NT2/D1 (cell line): Measurements from ENCODE around the gene HSD17B12.

Source experiments
- SUZ12 ChIP-seq: IDR thresholded peaks from 2 replicates; pipeline ENCODE4 v1.6.1; 2011; ENCODE audit not compliant: insufficient read length, insufficient read depth; ENCODE audit errors: extremely low read depth
- YY1 ChIP-seq: IDR thresholded peaks from 2 replicates; pipeline ENCODE4 v1.6.1; 2011; ENCODE audit not compliant: insufficient read length, insufficient read depth
- ZNF274 ChIP-seq: IDR thresholded peaks from 2 replicates; pipeline ENCODE4 v1.6.1; 2011; ENCODE audit warnings: mild to moderate bottlenecking, low read depth, low read length

- no peak for TF ChIP-seq YY1
- TF ChIP-seq ZNF274: no peak
- no peak for TF ChIP-seq SUZ12
These were observed 139.4 kb downstream of the HSD17B12 start for GRCh38 chr11:43819926-43820325.
